ENCODE data around the gene GPR15. TPM values are rescaled to one million over a fixed set of nuclear protein-coding genes. Genes with fewer than 3 reads are reported as not detected.

Gene GPR15
- total and polyA plus RNA-seq, 2 experiments from 2014 or later, result not detected

DNA sequence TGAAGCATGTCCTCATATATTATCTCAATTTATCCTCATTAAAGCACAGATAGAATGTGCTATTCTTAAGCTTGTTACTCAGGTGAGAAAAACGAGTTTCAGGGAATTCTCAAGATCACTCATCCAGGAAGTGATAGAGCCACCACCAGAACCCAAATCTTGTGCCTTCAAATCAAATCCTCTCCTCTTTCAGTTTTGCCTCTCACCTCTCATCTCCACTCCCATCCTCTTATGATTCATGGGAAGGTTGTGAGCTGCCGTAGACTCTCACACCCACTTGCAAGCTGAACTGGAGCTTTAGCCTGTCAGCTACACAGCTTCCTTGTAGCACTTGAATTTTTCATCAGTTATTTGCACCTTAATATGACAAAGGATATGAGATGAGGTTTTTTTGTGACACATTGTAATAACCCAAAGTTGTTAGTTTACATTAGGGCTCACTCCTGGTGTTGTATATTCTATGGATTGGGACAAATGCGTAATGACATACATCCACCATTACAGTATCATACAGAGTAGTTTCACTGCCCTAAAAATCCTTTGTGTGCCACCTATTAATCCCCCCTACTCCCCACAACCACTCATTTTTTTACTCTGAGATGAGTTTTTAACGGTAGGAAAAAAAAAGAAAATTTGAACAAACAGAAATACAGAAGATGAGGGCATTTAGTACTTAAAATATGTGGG, 25.7 kb downstream of the GPR15 start:
- Mint-ChIP-seq H3K27ac (no peak overlapping the region; the same call in 1 of the 2 replicates), H3K9me3 (no peaks in the 10 kb centered on the region), H3K4me3 (no peak overlapping the region), H3K27me3 (ENCODE audit: insufficient read depth, low read depth, poor library complexity) (peaks cover 2% of the 10 kb centered on the region), H3K36me3 (ENCODE audit: low read depth) (no peaks in the 10 kb centered on the region), H3K4me1 (no peaks in the 10 kb centered on the region)
- Histone ChIP-seq H3K27me3 (ENCODE audit: insufficient read depth) (no peaks in the 10 kb centered on the region), H3K4me1 (ENCODE audit: insufficient read depth) (no peaks in the 10 kb centered on the region), H3K9me2 (ENCODE audit: insufficient read depth) (no peaks in the 10 kb centered on the region), H3F3A (replicated peaks; ENCODE audit: low read depth) (no peaks in the 10 kb centered on the region), H3K4me3 (no peak overlapping the region), H3K4me2 (no peak overlapping the region), H3K79me2 (replicated peaks; ENCODE audit: insufficient read depth) (no peaks in the 10 kb centered on the region), H3K36me3 (ENCODE audit: insufficient read depth) (no peaks in the 10 kb centered on the region), H4K20me1 (replicated peaks; ENCODE audit: insufficient read depth) (no peaks in the 10 kb centered on the region), H2AFZ (no peak overlapping the region; the same call in 1 of the 2 replicates), H3K27ac (ENCODE audit: low read depth) (no peak overlapping the region)
- no peak for TF ChIP-seq ZNF331 (CRISPR knock-in tag; IDR thresholded peaks at IDR 0.05; ENCODE audit: low read depth)
- no peak for TF ChIP-seq EZH2phosphoT487 (IDR thresholded peaks at IDR 0.05; ENCODE audit: unreplicated experiment)
- no peak for TF ChIP-seq EZH2 (IDR thresholded peaks at IDR 0.05; ENCODE audit: low read depth, unreplicated experiment)
- no peak for TF ChIP-seq NANOG (IDR thresholded peaks at IDR 0.05; ENCODE audit: borderline replicate concordance)
- TF ChIP-seq, protein P1, sequence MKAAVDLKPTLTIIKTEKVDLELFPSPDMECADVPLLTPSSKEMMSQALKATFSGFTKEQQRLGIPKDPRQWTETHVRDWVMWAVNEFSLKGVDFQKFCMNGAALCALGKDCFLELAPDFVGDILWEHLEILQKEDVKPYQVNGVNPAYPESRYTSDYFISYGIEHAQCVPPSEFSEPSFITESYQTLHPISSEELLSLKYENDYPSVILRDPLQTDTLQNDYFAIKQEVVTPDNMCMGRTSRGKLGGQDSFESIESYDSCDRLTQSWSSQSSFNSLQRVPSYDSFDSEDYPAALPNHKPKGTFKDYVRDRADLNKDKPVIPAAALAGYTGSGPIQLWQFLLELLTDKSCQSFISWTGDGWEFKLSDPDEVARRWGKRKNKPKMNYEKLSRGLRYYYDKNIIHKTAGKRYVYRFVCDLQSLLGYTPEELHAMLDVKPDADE (IDR thresholded peaks at IDR 0.05), result no peak
- TF ChIP-seq POLR2AphosphoS5 (IDR thresholded peaks at IDR 0.05; ENCODE audit: low read depth), result no peak
- no peak for TF ChIP-seq JUNB (IDR thresholded peaks at IDR 0.05; ENCODE audit: unreplicated experiment)
- TF ChIP-seq, protein P2, sequence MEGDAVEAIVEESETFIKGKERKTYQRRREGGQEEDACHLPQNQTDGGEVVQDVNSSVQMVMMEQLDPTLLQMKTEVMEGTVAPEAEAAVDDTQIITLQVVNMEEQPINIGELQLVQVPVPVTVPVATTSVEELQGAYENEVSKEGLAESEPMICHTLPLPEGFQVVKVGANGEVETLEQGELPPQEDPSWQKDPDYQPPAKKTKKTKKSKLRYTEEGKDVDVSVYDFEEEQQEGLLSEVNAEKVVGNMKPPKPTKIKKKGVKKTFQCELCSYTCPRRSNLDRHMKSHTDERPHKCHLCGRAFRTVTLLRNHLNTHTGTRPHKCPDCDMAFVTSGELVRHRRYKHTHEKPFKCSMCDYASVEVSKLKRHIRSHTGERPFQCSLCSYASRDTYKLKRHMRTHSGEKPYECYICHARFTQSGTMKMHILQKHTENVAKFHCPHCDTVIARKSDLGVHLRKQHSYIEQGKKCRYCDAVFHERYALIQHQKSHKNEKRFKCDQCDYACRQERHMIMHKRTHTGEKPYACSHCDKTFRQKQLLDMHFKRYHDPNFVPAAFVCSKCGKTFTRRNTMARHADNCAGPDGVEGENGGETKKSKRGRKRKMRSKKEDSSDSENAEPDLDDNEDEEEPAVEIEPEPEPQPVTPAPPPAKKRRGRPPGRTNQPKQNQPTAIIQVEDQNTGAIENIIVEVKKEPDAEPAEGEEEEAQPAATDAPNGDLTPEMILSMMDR (conservative IDR thresholded peaks at IDR 0.05; ENCODE audit: low read depth in 2 of 2), result no peak
- no peak for TF ChIP-seq CREB1 (CRISPR knock-in tag; IDR thresholded peaks at IDR 0.05; ENCODE audit: low read depth)
- TF ChIP-seq STAT1 (IDR thresholded peaks at IDR 0.05; ENCODE audit: unreplicated experiment), result no peak
- TF ChIP-seq, protein P3, sequence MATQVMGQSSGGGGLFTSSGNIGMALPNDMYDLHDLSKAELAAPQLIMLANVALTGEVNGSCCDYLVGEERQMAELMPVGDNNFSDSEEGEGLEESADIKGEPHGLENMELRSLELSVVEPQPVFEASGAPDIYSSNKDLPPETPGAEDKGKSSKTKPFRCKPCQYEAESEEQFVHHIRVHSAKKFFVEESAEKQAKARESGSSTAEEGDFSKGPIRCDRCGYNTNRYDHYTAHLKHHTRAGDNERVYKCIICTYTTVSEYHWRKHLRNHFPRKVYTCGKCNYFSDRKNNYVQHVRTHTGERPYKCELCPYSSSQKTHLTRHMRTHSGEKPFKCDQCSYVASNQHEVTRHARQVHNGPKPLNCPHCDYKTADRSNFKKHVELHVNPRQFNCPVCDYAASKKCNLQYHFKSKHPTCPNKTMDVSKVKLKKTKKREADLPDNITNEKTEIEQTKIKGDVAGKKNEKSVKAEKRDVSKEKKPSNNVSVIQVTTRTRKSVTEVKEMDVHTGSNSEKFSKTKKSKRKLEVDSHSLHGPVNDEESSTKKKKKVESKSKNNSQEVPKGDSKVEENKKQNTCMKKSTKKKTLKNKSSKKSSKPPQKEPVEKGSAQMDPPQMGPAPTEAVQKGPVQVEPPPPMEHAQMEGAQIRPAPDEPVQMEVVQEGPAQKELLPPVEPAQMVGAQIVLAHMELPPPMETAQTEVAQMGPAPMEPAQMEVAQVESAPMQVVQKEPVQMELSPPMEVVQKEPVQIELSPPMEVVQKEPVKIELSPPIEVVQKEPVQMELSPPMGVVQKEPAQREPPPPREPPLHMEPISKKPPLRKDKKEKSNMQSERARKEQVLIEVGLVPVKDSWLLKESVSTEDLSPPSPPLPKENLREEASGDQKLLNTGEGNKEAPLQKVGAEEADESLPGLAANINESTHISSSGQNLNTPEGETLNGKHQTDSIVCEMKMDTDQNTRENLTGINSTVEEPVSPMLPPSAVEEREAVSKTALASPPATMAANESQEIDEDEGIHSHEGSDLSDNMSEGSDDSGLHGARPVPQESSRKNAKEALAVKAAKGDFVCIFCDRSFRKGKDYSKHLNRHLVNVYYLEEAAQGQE (IDR thresholded peaks at IDR 0.05; ENCODE audit: unreplicated experiment), result no peak
- ATAC-seq, result no peak
- DNase-seq (ENCODE audit: low spot score), result no peak
